NCI-H510A treated with DMSO at 0.1 percent for 48 hours (cell line): ENCODE results near the gene SOX9.
A peak's percentile ranks its signal among the peaks of the same experiment; 100 is the strongest.
"Not testable (repeated sequence)": the region's sequence is repeated elsewhere in the genome, so short reads cannot be mapped to it uniquely, and the experiment has no call there.

Source experiments
- DNase-seq: peaks from one replicate; lab custom pipeline; 2025; lab: John Stamatoyannopoulos, UW

Gene SOX9

GRCh38 chr17:72111336-72111923 lies 9.4 kb upstream of the SOX9 start:
- no peak for DNase-seq

GRCh38 chr17:72111926-72112325 lies 8.9 kb upstream of the SOX9 start:
- not testable (repeated sequence) for DNase-seq

GRCh38 chr17:72113751-72114150 lies 7.1 kb upstream of the SOX9 start:
- no peak for DNase-seq

- DNase-seq: no peak
Observed at GRCh38 chr17:72115781-72116525, 4.9 kb upstream of the SOX9 start.

- DNase-seq: no peak
Observed at GRCh38 chr17:72116661-72117521, 3.9 kb upstream of the SOX9 start.

GRCh38 chr17:72117535-72118334 lies 3.1 kb upstream of the SOX9 start:
- no peak for DNase-seq

GRCh38 chr17:72118335-72119076 lies 2.3 kb upstream of the SOX9 start:
- DNase-seq: peak; percentile 77

- no peak for DNase-seq
Observed at GRCh38 chr17:72119077-72119872, 1.5 kb upstream of the SOX9 start.

- DNase-seq: peak; percentile 60
Observed at GRCh38 chr17:72119873-72120641, 763 bp upstream of the SOX9 start.

GRCh38 chr17:72121164-72122009 lies 567 bp downstream of the SOX9 start:
- DNase-seq: peak; percentile 19

GRCh38 chr17:72122010-72122764 lies 1.4 kb downstream of the SOX9 start:
- DNase-seq: no peak

- DNase-seq: no peak
Observed at GRCh38 chr17:72122765-72123529, 2.1 kb downstream of the SOX9 start.

- DNase-seq: no peak
Observed at GRCh38 chr17:72123530-72124437, 3.0 kb downstream of the SOX9 start.

GRCh38 chr17:72124438-72124775 lies 3.6 kb downstream of the SOX9 start:
- DNase-seq: no peak

GRCh38 chr17:72125226-72125651 lies 4.4 kb downstream of the SOX9 start:
- DNase-seq: no peak

GRCh38 chr17:72125742-72126141 lies 4.9 kb downstream of the SOX9 start:
- DNase-seq: no peak
